H1 (cell line): Measurements from ENCODE around the gene ACSF3. TPM values are rescaled to one million over a fixed set of nuclear protein-coding genes. Genes with fewer than 3 reads are reported as not detected.
A peak's percentile ranks its signal among the peaks of the same experiment; 100 is the strongest.
"Not testable (repeated sequence)": the region's sequence is repeated elsewhere in the genome, so short reads cannot be mapped to it uniquely, and the experiment has no call there.

Experiments
- CTCF ChIA-PET: fragments of 300-600 bp; sonication (Branson Sonifier 250); formaldehyde crosslinking; loops from one replicate; lab custom pipeline; 2021; ENCODE audit not compliant: partially characterized antibody; lab: Charles Lee
- POLR2A ChIA-PET: fragments of 300-600 bp; sonication (Branson Sonifier 250); formaldehyde crosslinking; loops from one replicate; lab custom pipeline; 2021; ENCODE audit warnings: inconsistent platforms; ENCODE audit not compliant: partially characterized antibody; lab: Charles Lee
- DNase-seq, 2 experiments: peaks; one replicate each; pipeline versions ENCODE4 v3.0.0 to v3.0.0-alpha.2; 2010 to 2022; ENCODE audit warnings: low spot score in 2 of 2, low read depth in 1 of 2, mixed read lengths in 1 of 2
- FAIRE-seq: peaks from 2 replicates; lab custom pipeline; 2011; peaks lifted over from hg19 to GRCh38; lab: Jason Lieb, UNC
- H2AFZ ChIP-seq: 2 replicates; pipeline ENCODE4 v1.8.1; 2012; ENCODE audit warnings: low read length, inconsistent platforms
- H2AK5ac ChIP-seq: 2 replicates; pipeline ENCODE4 v1.6.1; 2013; ENCODE audit warnings: low read depth, low read length
- H2BK120ac ChIP-seq: replicated peaks from 2 replicates; pipeline ENCODE3; 2013; ENCODE audit warnings: low read depth, low read length, inconsistent platforms
- H2BK12ac ChIP-seq: 2 replicates; pipeline ENCODE4 v1.6.1; 2013; ENCODE audit warnings: low read depth, low read length
- H2BK15ac ChIP-seq: 2 replicates; pipeline ENCODE4 v1.6.1; 2013; ENCODE audit warnings: low read length
- H2BK20ac ChIP-seq: 2 replicates; pipeline ENCODE4 v1.6.1; 2013; ENCODE audit warnings: low read length
- H2BK5ac ChIP-seq: 2 replicates; pipeline ENCODE4 v1.6.1; 2013; ENCODE audit warnings: low read depth, low read length
- H3K14ac ChIP-seq: 2 replicates; pipeline ENCODE4 v1.6.1; 2013; ENCODE audit warnings: inconsistent platforms; ENCODE audit not compliant: insufficient read length
- H3K18ac ChIP-seq: 2 replicates; pipeline ENCODE4 v1.6.1; 2013; ENCODE audit warnings: low read length; ENCODE audit errors: extremely low read depth
- H3K23ac ChIP-seq: 2 replicates; pipeline ENCODE4 v1.6.1; 2013; ENCODE audit warnings: inconsistent platforms; ENCODE audit not compliant: insufficient read length
- H3K23me2 ChIP-seq: 2 replicates; pipeline ENCODE4 v1.6.1; 2013; ENCODE audit warnings: low read depth, low read length
- H3K27ac ChIP-seq: 2 replicates; pipeline ENCODE4 v1.6.1; 2011; ENCODE audit warnings: low read depth, low read length, inconsistent platforms
- H3K27me3 ChIP-seq, 4 experiments: replicated peaks in 1 of 4; 1 replicate in 1 of 4; 2 replicates in 3 of 4; pipeline versions ENCODE4 v1.6.1 to v1.8.1; 2011 to 2013; ENCODE audit warnings: low read length in 3 of 4, mild to moderate bottlenecking in 3 of 4, inconsistent platforms in 2 of 4, mixed read lengths in 2 of 4, moderate library complexity in 1 of 4; ENCODE audit not compliant: control insufficient read depth in 3 of 4, insufficient read depth in 3 of 4; ENCODE audit errors: extremely low read depth in 1 of 4
- H3K36me3 ChIP-seq, 4 experiments: 2 replicates each; pipeline versions ENCODE4 v1.6.1 to v1.8.1; 2011 to 2013; ENCODE audit warnings: mild to moderate bottlenecking in 4 of 4, low read length in 3 of 4, moderate library complexity in 2 of 4, control low read depth in 1 of 4, inconsistent platforms in 1 of 4; ENCODE audit not compliant: insufficient read depth in 4 of 4, control insufficient read depth in 2 of 4
- H3K4ac ChIP-seq: replicated peaks from 2 replicates; pipeline ENCODE3; 2013; ENCODE audit warnings: low read length, low read depth, mixed read lengths, inconsistent platforms; ENCODE audit not compliant: insufficient read length
- H3K4me1 ChIP-seq, 4 experiments: replicated peaks in 1 of 4; 1 replicate in 1 of 4; 2 replicates in 3 of 4; pipeline versions ENCODE4 v1.6.1 to v1.8.1; 2011 to 2013; ENCODE audit warnings: low read length in 3 of 4, inconsistent platforms in 2 of 4, mixed read lengths in 1 of 4; ENCODE audit not compliant: insufficient read depth in 4 of 4, control insufficient read depth in 3 of 4
- H3K4me2 ChIP-seq, 2 experiments: 2 replicates each; pipeline versions ENCODE4 v1.6.1 to v1.8.1; 2011 to 2013; ENCODE audit warnings: low read depth in 2 of 2, low read length in 2 of 2, control low read depth in 1 of 2, inconsistent platforms in 1 of 2, mild to moderate bottlenecking in 1 of 2; ENCODE audit not compliant: insufficient read depth in 1 of 2
- H3K4me3 ChIP-seq, 4 experiments: fragments of 200-600, 300-600 bp in 1 of 4; sonication (generic), shearing (Covaris generic), sonication (Bioruptor Twin) in 1 of 4; 2 replicates each; pipeline versions ENCODE4 v1.5.1 to v1.8.1; 2011 to 2016; ENCODE audit warnings: low read length in 4 of 4, low read depth in 3 of 4, control low read depth in 2 of 4, inconsistent platforms in 2 of 4, mild to moderate bottlenecking in 2 of 4, mixed read lengths in 1 of 4, moderate library complexity in 1 of 4; ENCODE audit not compliant: insufficient read depth in 2 of 4; ENCODE audit errors: extremely low read depth in 1 of 4
- H3K56ac ChIP-seq: replicated peaks from 2 replicates; pipeline ENCODE3; 2013; ENCODE audit warnings: low read depth, mild to moderate bottlenecking, mixed read lengths, low read length, inconsistent platforms; ENCODE audit not compliant: insufficient read length
- H3K79me1 ChIP-seq: 2 replicates; pipeline ENCODE4 v1.6.1; 2013; ENCODE audit warnings: low read depth, low read length, control low read depth
- H3K79me2 ChIP-seq, 2 experiments: 2 replicates each; pipeline versions ENCODE4 v1.6.1 to v1.8.1; 2012 to 2013; ENCODE audit warnings: low read length in 2 of 2, mild to moderate bottlenecking in 2 of 2, inconsistent platforms in 1 of 2; ENCODE audit not compliant: insufficient read depth in 2 of 2, control insufficient read depth in 1 of 2
- H3K9ac ChIP-seq, 4 experiments: replicated peaks in 1 of 4; 1 replicate in 1 of 4; 2 replicates in 3 of 4; pipeline versions ENCODE4 v1.6.1 to v1.8.1; 2011 to 2013; ENCODE audit warnings: low read depth in 3 of 4, low read length in 3 of 4, control low read depth in 2 of 4, mild to moderate bottlenecking in 2 of 4, moderate library complexity in 2 of 4, inconsistent platforms in 1 of 4; ENCODE audit errors: extremely low read depth in 1 of 4
- H3K9me3 ChIP-seq, 2 experiments: 2 replicates each; pipeline versions ENCODE4 v1.6.1 to v1.8.1; 2012 to 2013; ENCODE audit warnings: mild to moderate bottlenecking in 2 of 2, moderate library complexity in 2 of 2, control low read depth in 1 of 2, inconsistent platforms in 1 of 2, low read depth in 1 of 2, low read length in 1 of 2, mixed read lengths in 1 of 2; ENCODE audit not compliant: insufficient read depth in 2 of 2
- H4K20me1 ChIP-seq, 2 experiments: replicated peaks in 1 of 2; 2 replicates each; pipeline versions ENCODE3 to v1.8.1; 2011 to 2013; ENCODE audit warnings: inconsistent platforms in 2 of 2, low read length in 2 of 2, mild to moderate bottlenecking in 1 of 2; ENCODE audit not compliant: insufficient read depth in 2 of 2, control insufficient read depth in 1 of 2
- H4K5ac ChIP-seq: 2 replicates; pipeline ENCODE4 v1.6.1; 2013; ENCODE audit warnings: low read length, low read depth, mixed read lengths, inconsistent platforms; ENCODE audit not compliant: insufficient read length
- H4K8ac ChIP-seq: 2 replicates; pipeline ENCODE4 v1.8.0; 2013; ENCODE audit warnings: mild to moderate bottlenecking, moderate library complexity, low read length, inconsistent platforms; ENCODE audit not compliant: insufficient read depth; ENCODE audit errors: extremely low read depth
- H4K91ac ChIP-seq: replicated peaks from 2 replicates; pipeline ENCODE3; 2013; ENCODE audit warnings: low read length, mixed read lengths, inconsistent platforms; ENCODE audit not compliant: insufficient read length
- WGBS, 2 experiments: shearing (Covaris generic) in 1 of 2; methylation state at CpG; one replicate each; pipeline versions ENCODE4 v1.1.6 to v1.1.7; 2013 to 2015; ENCODE audit warnings: low lambda C conversion rate in 2 of 2, mixed read lengths in 2 of 2, inconsistent platforms in 1 of 2, low coverage in 1 of 2, missing lambda C conversion rate in 1 of 2; ENCODE audit not compliant: insufficient replicate concordance in 2 of 2, insufficient coverage in 1 of 2, insufficient read length in 1 of 2; ENCODE audit errors: extremely low coverage in 1 of 2, missing lambda C conversion rate in 1 of 2; 5-methylcytosine and 5-hydroxymethylcytosine counted together
- polyA plus RNA-seq, 7 experiments: library from polyadenylated mRNA; depleted of rRNA in 3 of 7; stranded (reverse) in 5 of 7; unstranded in 2 of 7; fragments of >200 nt in 5 of 7; fragments of 200-250 nt in 2 of 7; gene quantifications; 1 replicate in 5 of 7; 2 replicates in 1 of 7; 4 replicates in 1 of 7; pipeline versions ENCODE4 v1.2.1 to v1.2.3, GENCODE V29; 2011 to 2013; ENCODE audit warnings: missing spikeins in 2 of 7, mixed read lengths in 2 of 7
- total RNA-seq: library from RNA; stranded (reverse); fragmentation: NEBNext Ultra II Directional; extraction: Animal tissue kit (Norgen Biotek cat#: 25700); gene quantifications from 2 replicates; pipeline ENCODE4 v1.2.1, GENCODE V29; 2021

The ACSF3 gene
- total and polyA plus RNA-seq, 2 of the 8 experiments (the other 6 are each of a cell fraction or from before 2014, with no cell fraction given) = 15.6 to 22.9 TPM

DNA sequence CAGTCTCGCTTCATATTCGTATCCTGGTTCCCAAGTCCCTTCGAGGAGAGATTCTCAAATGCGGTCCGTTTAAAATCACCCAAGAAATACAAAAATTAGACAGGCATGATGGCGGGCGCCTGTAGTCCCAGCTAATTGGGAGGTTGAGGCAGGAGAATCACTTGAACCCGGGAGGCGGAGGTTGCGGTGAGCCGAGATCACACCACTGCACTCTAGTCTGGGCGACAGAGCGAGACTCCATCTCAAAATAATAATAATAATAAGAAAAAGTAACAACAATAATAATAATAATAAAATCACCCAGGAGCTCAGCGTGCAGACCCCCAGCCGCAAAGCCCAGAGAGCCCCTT lies 425 bp upstream of the ACSF3 start:
- Histone ChIP-seq H3K79me1 (peaks cover 11% of the 10 kb centered on the region), H4K20me1 (peaks cover 2 to 10% of the 10 kb centered on the region in 2 experiments), H3K27me3 (peaks cover 0 to 18% (median 8%) of the 10 kb centered on the region in 4 experiments; a peak in 5 of 7 replicates), H3K9ac (peak overlapping the region in 2 of 4 experiments; percentile 58 to 71; a peak in 4 of 7 replicates), H3K4me1 (peaks cover 4 to 23% (median 15%) of the 10 kb centered on the region in 4 experiments), H3K4me3 (peak overlapping the region; percentile 76 to 97 (median 81)), H4K8ac (peak overlapping the region; percentile 99; the same call in 1 of the 2 replicates), H3K79me2 (peaks cover 0 to 35% of the 10 kb centered on the region in 2 experiments; a peak in 2 of 4 replicates), H3K18ac (peak overlapping the region; percentile 60; the same call in 1 of the 2 replicates), H4K5ac (peak overlapping the region; percentile 31), H3K4me2 (peak overlapping the region; percentile 7 to 92; a peak in 3 of 4 replicates), H2AFZ (peak overlapping the region; percentile 58; the same call in 1 of the 2 replicates)
- H3K23me2 ChIP-seq, H2BK20ac ChIP-seq, H2AK5ac ChIP-seq, H3K4ac ChIP-seq, H4K91ac ChIP-seq, DNase-seq, H3K27ac ChIP-seq, FAIRE-seq, H3K14ac ChIP-seq, H2BK15ac ChIP-seq, H3K23ac ChIP-seq, H3K36me3 ChIP-seq, H3K9me3 ChIP-seq, H3K56ac ChIP-seq, H2BK12ac ChIP-seq, H2BK120ac ChIP-seq, H2BK5ac ChIP-seq: not testable (repeated sequence)
- 70% methylated on average over 15 of the region's 15 CpGs; no CpG with 5 or more reads in 1 of the 2 experiments for WGBS, 2 experiments
- ChIA-PET POLR2A (interaction anchor here (1.0 to 2.9 kb wide), 6 partner anchors 9 to 149 kb away, joined by 3 to 8 read pairs (median 5); no protein-coding TSS in a partner anchor), CTCF (interaction anchor here (1.5 to 1.8 kb wide), 2 partner anchors 10 to 74 kb away, joined by 3 to 6 read pairs; no protein-coding TSS in a partner anchor)
